Breast epithelium (tissue), 4 donors: ENCODE data around the gene CYTH4. TPM values are rescaled to one million over a fixed set of nuclear protein-coding genes. Genes with fewer than 3 reads are reported as not detected.

ENCODE experiments used
- DNase-seq, 2 donors: peaks; one replicate each; pipeline ENCODE4 v3.0.0-alpha.2; 2019; ENCODE audit warnings: low spot score in 2 of 2
- H3K27ac ChIP-seq, 2 donors: fragments of 200-600 bp; sonication (generic) in 1 of 2; one replicate each; pipeline ENCODE4 v1.5.1; 2016 to 2019; ENCODE audit warnings: mild to moderate bottlenecking in 1 of 2
- H3K27me3 ChIP-seq, 2 donors: fragments of 200-600 bp; sonication (generic) in 1 of 2; one replicate each; pipeline versions ENCODE4 v1.5.1 to v1.6.0; 2017 to 2019; ENCODE audit warnings: control low read depth in 1 of 2, mild to moderate bottlenecking in 1 of 2
- H3K36me3 ChIP-seq: fragments of 200-600 bp; one replicate; pipeline ENCODE4 v1.5.1; 2019
- H3K4me1 ChIP-seq, 2 donors: fragments of 200-600 bp; sonication (generic); one replicate each; pipeline ENCODE4 v1.5.1; 2016 to 2019; ENCODE audit warnings: control low read depth in 1 of 2
- H3K4me3 ChIP-seq, 3 donors: fragments of 200-600 bp; sonication (generic); 1 replicate in 2 of 3; 2 replicates in 1 of 3; pipeline ENCODE4 v1.5.1; 2016 to 2019; ENCODE audit warnings: mild to moderate bottlenecking in 3 of 3, moderate library complexity in 2 of 3
- H3K9me3 ChIP-seq, 2 donors: fragments of 200-600 bp; sonication (generic) in 1 of 2; one replicate each; pipeline ENCODE4 v1.5.1; 2016 to 2019; ENCODE audit warnings: control low read depth in 1 of 2
- CTCF ChIP-seq, 3 donors: fragments of 450-650 bp; IDR thresholded peaks; one replicate each; pipeline ENCODE4 v1.5.1; 2016 to 2017; ENCODE audit warnings: antibody characterized with exemption in 3 of 3, mild to moderate bottlenecking in 3 of 3, moderate library complexity in 3 of 3
- POLR2A ChIP-seq: fragments of 450-650 bp; IDR thresholded peaks from one replicate; pipeline ENCODE4 v1.6.1; 2016; ENCODE audit warnings: antibody characterized with exemption, mild to moderate bottlenecking, moderate library complexity
- POLR2AphosphoS5 ChIP-seq, 3 donors: sonication (generic); formaldehyde crosslinking; IDR thresholded peaks; one replicate each; pipeline ENCODE4 v1.6.1; 2017; ENCODE audit warnings: antibody characterized with exemption in 3 of 3
- intact Hi-C: fragments of 100-400 bp; cut with DNase I; formaldehyde crosslinking; loops from one replicate; pipeline ENCODE4 v1.15.1; 2023; ENCODE audit warnings: low total_unique reads
- total RNA-seq, 3 donors: library from RNA; depleted of rRNA; stranded (reverse); fragments of >200 nt; gene quantifications; one replicate each; pipeline ENCODE4 v1.1.0, GENCODE V29; 2016

CYTH4 gene
- total RNA-seq, 3 donors from 2014 or later = 6.9 to 25.1 (median 10.5) TPM

GRCh38 chr22:37331856-37332536 is 49.7 kb downstream of the CYTH4 start:
- TF ChIP-seq POLR2A (no peak), POLR2AphosphoS5 (IDR thresholded peaks at IDR 0.05) (no peak), CTCF (IDR thresholded peaks at IDR 0.05) (no peak)
- Histone ChIP-seq H3K27ac (no peak overlapping the region), H3K4me1 (no peaks in the 10 kb centered on the region), H3K4me3 (no peak overlapping the region), H3K9me3 (no peaks in the 10 kb centered on the region), H3K36me3 (no peaks in the 10 kb centered on the region), H3K27me3 (peaks cover 10 to 68% of the 10 kb centered on the region in 2 donors)
- no peak for DNase-seq
- intact Hi-C loops = no loop called here

GRCh38 chr22:37333724-37334460 is 51.6 kb downstream of the CYTH4 start:
- H3K4me3 ChIP-seq = peak overlapping the region in 1 of 3 donors; percentile 15
- H3K4me1 ChIP-seq = no peaks in the 10 kb centered on the region
- H3K27me3 ChIP-seq = peaks cover 10 to 62% of the 10 kb centered on the region in 2 donors

GRCh38 chr22:37334461-37334858 is 52.2 kb downstream of the CYTH4 start:
- intact Hi-C loops = no loop called here
- TF ChIP-seq POLR2AphosphoS5 (IDR thresholded peaks at IDR 0.05) = no peak
- no peak for TF ChIP-seq POLR2A
- TF ChIP-seq CTCF (IDR thresholded peaks at IDR 0.05) = no peak
- no peaks in the 10 kb centered on the region for H3K36me3 ChIP-seq
- H3K4me1 ChIP-seq = no peaks in the 10 kb centered on the region
- H3K9me3 ChIP-seq = no peaks in the 10 kb centered on the region
- peak overlapping the region in 1 of 3 donors; percentile 15 for H3K4me3 ChIP-seq
- DNase-seq = no peak
- H3K27ac ChIP-seq = no peak overlapping the region
- H3K27me3 ChIP-seq = peaks cover 10 to 62% of the 10 kb centered on the region in 2 donors

More at GRCh38 chr22:37333724-37334460, 51.6 kb downstream of the CYTH4 start:
- DNase-seq = no peak
- Histone ChIP-seq H3K36me3 (no peaks in the 10 kb centered on the region), H3K9me3 (no peaks in the 10 kb centered on the region), H3K27ac (no peak overlapping the region)
- intact Hi-C loops = no loop called here
- no peak for TF ChIP-seq CTCF (IDR thresholded peaks at IDR 0.05)
- no peak for TF ChIP-seq POLR2AphosphoS5 (IDR thresholded peaks at IDR 0.05)
- TF ChIP-seq POLR2A = no peak

GRCh38 chr22:37334859-37335805 is 52.8 kb downstream of the CYTH4 start:
- no peak for DNase-seq
- Histone ChIP-seq H3K4me3 (no peak overlapping the region), H3K4me1 (no peaks in the 10 kb centered on the region)

More at GRCh38 chr22:37334859-37335805, 52.8 kb downstream of the CYTH4 start:
- Histone ChIP-seq H3K9me3 (no peaks in the 10 kb centered on the region), H3K27ac (no peak overlapping the region), H3K27me3 (peaks cover 10 to 56% of the 10 kb centered on the region in 2 donors), H3K36me3 (no peaks in the 10 kb centered on the region)
- TF ChIP-seq CTCF (IDR thresholded peaks at IDR 0.05) (no peak), POLR2A (no peak), POLR2AphosphoS5 (IDR thresholded peaks at IDR 0.05) (no peak)
- intact Hi-C loops = no loop called here
